Stimulated activated effector memory CD8-positive, alpha-beta T cell treated with anti-CD3 and anti-CD28 coated beads, Interleukin-12 subunit alpha, Interleukin-12 subunit beta, amount 100 ng/mL, for 72 hours (primary cell): ENCODE results near the gene PLXDC2.
"Not testable (repeated sequence)": the region's sequence is repeated elsewhere in the genome, so short reads cannot be mapped to it uniquely, and the experiment has no call there.

Experiments used
- ATAC-seq: fragments of 150-1000 bp; cut with Tn5 transposase; 2 replicates; pipeline ENCODE4 v1.10.0; 2021
- DNase-seq, 2 donors: peaks; one replicate each; pipeline ENCODE4 v3.0.0; 2021 to 2022; ENCODE audit warnings: low spot score in 2 of 2
- H3K27ac Mint-ChIP-seq: one replicate; pipeline ENCODE4 v1.8.0; 2022; ENCODE audit warnings: mild to moderate bottlenecking, mixed read lengths
- H3K36me3 Mint-ChIP-seq: one replicate; pipeline ENCODE4 v1.8.0; 2022; ENCODE audit warnings: mild to moderate bottlenecking, mixed read lengths
- H3K4me1 Mint-ChIP-seq: one replicate; pipeline ENCODE4 v1.8.0; 2022; ENCODE audit warnings: mixed read lengths
- H3K4me3 Mint-ChIP-seq: one replicate; pipeline ENCODE4 v1.8.0; 2022; ENCODE audit warnings: mild to moderate bottlenecking, mixed read lengths
- H3K9me3 Mint-ChIP-seq: one replicate; pipeline ENCODE4 v1.8.0; 2022; ENCODE audit warnings: mixed read lengths

Gene PLXDC2

DNA sequence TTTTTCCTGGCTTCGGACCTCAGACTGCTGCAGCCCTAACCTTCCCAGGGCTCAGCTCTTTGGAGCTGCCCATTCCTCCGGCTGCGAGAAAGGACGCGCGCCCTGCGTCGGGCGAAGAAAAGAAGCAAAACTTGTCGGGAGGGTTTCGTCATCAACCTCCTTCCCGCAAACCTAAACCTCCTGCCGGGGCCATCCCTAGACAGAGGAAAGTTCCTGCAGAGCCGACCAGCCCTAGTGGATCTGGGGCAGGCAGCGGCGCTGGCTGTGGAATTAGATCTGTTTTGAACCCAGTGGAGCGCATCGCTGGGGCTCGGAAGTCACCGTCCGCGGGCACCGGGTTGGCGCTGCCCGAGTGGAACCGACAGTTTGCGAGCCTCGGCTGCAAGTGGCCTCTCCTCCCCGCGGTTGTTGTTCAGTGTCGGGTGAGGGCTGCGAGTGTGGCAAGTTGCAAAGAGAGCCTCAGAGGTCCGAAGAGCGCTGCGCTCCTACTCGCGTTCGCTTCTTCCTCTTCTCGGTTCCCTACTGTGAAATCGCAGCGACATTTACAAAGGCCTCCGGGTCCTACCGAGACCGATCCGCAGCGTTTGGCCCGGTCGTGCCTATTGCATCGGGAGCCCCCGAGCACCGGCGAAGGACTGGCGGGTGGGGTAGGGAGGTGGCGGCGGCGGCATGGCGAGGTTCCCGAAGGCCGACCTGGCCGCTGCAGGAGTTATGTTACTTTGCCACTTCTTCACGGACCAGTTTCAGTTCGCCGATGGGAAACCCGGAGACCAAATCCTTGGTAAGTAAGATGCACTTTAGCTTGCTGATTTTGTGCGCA is at the start of gene PLXDC2:
Gene PLXDC2 (plus strand): TSS at position 22 of the 820 bp plus-strand sequence.
- no peak within 1 kb of the TSS for H3K27ac Mint-ChIP-seq
- no peaks in the 10 kb centered on the region for H3K4me1 Mint-ChIP-seq
- peaks cover 9% of the 10 kb centered on the region for H3K9me3 Mint-ChIP-seq
- peak; percentile 25 for ATAC-seq
- H3K36me3 Mint-ChIP-seq = no peaks in the 10 kb centered on the region
- H3K4me3 Mint-ChIP-seq = peak within 1 kb of the TSS; percentile 57
- DNase-seq = no peak

DNA sequence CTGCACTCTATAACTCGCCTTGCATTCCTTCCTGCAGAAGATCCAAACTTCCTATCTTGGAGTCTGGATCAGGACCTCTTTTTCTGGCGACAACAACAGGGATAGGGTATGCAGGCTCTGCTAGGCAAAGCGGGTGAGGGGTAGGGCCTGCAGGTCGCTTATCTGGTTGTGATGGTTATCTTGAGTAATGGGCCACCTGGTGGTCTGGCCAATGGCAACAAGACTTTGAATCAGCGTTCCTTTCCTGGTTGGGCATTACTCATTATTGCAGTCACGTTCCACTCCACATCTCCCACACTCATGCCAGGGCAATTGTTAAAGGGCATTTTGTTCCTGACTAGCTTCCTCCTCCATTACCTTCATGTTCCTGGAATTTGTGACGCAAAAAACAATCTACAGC is 48.4 kb upstream of the PLXDC2 start:
- H3K4me3 Mint-ChIP-seq = no peak overlapping the region
- DNase-seq (no peak), ATAC-seq (no peak)
- H3K27ac Mint-ChIP-seq = no peak overlapping the region
- no peaks in the 10 kb centered on the region for H3K4me1 Mint-ChIP-seq
- H3K36me3 Mint-ChIP-seq = no peaks in the 10 kb centered on the region
- peaks cover 10% of the 10 kb centered on the region for H3K9me3 Mint-ChIP-seq

DNA sequence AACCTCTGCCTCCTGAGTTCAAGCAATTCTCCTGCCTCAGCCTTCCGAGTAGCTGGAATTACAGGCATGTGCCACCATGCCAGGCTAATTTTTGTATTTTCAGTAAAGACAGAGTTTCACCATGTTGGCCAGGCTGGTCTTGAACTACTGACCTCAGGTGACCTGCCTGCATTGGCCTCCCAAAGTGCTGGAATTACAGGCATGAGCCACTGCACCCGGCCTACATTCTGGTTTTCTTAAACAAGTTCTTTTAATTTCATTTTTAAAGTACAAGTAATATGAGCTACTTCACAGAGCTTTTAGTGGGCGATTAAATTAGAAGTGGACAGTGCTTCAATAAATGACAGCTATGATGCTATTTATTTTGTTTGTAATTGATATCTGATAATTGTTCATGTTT is 46.4 kb upstream of the PLXDC2 start:
- not testable (repeated sequence) for H3K9me3 Mint-ChIP-seq, H3K27ac Mint-ChIP-seq, H3K36me3 Mint-ChIP-seq, ATAC-seq, H3K4me3 Mint-ChIP-seq, H3K4me1 Mint-ChIP-seq, DNase-seq

DNA sequence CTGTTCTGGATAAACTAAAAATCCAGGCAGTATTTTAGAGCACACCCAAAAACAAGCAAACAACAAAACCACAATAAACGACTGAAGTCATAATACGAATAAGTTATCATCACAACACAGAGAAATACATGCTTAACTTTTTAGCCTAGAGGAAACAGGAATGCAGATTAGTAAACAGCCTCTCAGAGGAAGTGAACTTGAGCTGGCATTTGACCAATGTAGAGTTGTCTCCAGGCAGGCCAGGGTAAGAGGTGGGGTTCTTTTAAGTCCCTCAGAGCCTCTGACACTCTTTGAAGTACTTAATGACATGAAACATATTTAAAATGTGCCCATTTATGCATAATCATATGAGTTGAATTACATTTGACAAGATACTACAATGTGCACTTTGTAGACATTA is 43.3 kb upstream of the PLXDC2 start:
- Mint-ChIP-seq H3K27ac (no peak overlapping the region), H3K4me1 (no peaks in the 10 kb centered on the region), H3K9me3 (peaks cover 6% of the 10 kb centered on the region), H3K4me3 (no peak overlapping the region), H3K36me3 (no peaks in the 10 kb centered on the region)
- ATAC-seq = no peak
- no peak for DNase-seq

DNA sequence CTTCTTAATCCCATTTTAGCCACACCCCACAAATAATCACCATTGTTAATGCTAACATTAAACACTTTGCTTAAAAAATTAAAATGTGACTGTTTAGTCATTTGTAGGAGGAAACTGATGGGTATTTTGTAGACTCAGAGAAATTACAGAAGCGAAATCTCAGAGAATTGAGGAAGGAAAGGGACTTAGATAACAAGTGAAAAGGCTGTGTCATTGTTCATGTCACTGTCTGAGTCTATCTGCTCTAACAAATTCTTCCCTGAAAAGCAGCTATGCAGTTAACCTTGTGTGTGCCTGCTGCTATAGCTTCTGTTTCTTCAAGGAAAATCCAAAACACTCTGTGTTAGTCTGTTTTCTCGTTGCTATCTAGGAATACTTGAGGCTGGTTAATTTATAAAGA is 40.9 kb upstream of the PLXDC2 start:
- no peak overlapping the region for H3K4me3 Mint-ChIP-seq
- no peaks in the 10 kb centered on the region for H3K4me1 Mint-ChIP-seq
- H3K36me3 Mint-ChIP-seq = no peaks in the 10 kb centered on the region
- ATAC-seq = no peak
- H3K9me3 Mint-ChIP-seq = peaks cover 5% of the 10 kb centered on the region
- no peak overlapping the region for H3K27ac Mint-ChIP-seq
- no peak for DNase-seq

DNA sequence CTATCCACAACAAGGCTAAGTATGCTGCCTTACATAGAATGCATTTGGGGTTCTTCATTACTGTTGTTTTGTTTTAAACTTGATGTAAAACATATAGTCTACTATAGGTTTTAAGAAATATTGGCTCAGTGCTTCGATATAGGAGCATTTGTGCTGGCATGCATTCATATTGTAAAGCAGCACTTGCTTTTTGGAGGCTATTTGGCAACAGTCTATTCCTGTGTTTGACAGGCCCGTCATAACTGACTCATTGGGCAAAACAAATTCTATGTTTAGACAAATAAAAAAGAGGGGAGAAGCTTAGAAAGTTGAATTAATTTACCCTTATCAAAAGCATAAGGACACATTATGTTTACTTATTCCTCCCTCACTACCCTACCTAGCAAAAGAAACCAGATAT is 38.4 kb upstream of the PLXDC2 start:
- H3K36me3 Mint-ChIP-seq = no peaks in the 10 kb centered on the region
- no peak overlapping the region for H3K4me3 Mint-ChIP-seq
- H3K4me1 Mint-ChIP-seq = no peaks in the 10 kb centered on the region
- ATAC-seq = no peak
- DNase-seq = no peak
- no peak overlapping the region for H3K27ac Mint-ChIP-seq
- peaks cover 13% of the 10 kb centered on the region for H3K9me3 Mint-ChIP-seq

DNA sequence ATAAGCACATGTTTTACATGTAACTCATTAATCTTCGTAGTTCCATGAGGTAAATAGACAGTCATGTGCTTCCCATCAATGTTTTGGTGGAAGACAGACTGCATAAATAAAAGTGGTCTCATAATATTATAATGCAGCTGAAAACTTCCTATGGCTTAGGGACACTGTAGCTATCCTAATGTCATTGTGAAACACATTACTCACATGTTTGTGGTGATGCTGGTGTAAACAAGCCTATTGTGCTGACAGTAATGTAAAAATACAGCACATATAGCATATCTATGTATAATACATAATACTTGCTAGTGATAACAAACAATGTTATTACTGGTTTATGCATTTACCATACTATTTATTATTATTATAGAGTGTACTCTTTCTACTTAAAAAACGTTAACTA is 37.2 kb upstream of the PLXDC2 start:
- no peak for DNase-seq
- Mint-ChIP-seq H3K36me3 (no peaks in the 10 kb centered on the region), H3K4me1 (no peaks in the 10 kb centered on the region)

DNA sequence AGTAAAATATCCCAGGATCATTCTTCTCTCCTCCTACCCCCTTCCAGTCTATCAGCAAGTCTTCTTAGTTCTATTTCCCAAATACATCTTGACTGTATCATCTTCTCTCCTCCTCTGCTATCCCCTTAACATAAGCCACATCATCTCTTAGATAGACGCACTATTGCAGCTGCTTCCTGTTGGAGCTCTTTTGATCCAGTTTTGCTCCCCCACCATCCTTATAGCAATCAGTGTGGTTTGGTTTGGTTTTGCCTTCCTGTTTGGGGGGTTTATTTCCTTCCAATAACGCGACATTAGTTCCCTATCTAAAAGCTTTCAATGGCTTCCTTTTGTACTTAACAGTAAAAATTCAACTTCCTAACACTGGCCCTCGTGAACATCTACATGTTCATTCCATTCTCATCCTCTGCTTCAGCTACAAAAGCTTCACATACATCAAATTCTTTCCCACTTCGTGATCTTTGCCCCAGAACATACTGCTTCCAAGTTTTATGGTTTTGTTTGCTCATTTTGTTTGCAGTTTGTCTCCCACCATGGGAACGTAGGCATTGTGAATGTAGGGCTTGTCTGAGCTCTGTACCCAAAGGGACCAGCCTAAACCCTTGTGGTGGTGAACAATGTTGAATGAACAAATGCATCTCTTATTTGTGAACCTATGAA is 33.7 kb upstream of the PLXDC2 start:
- no peak overlapping the region for H3K4me3 Mint-ChIP-seq
- H3K9me3 Mint-ChIP-seq = peaks cover 18% of the 10 kb centered on the region
- ATAC-seq (no peak), DNase-seq (no peak)
- H3K4me1 Mint-ChIP-seq = no peaks in the 10 kb centered on the region
- H3K36me3 Mint-ChIP-seq = no peaks in the 10 kb centered on the region
- no peak overlapping the region for H3K27ac Mint-ChIP-seq

More for the DNA sequence above, 37.2 kb upstream of the PLXDC2 start:
- no peak overlapping the region for H3K4me3 Mint-ChIP-seq
- no peak overlapping the region for H3K27ac Mint-ChIP-seq
- ATAC-seq = no peak
- peaks cover 14% of the 10 kb centered on the region for H3K9me3 Mint-ChIP-seq

DNA sequence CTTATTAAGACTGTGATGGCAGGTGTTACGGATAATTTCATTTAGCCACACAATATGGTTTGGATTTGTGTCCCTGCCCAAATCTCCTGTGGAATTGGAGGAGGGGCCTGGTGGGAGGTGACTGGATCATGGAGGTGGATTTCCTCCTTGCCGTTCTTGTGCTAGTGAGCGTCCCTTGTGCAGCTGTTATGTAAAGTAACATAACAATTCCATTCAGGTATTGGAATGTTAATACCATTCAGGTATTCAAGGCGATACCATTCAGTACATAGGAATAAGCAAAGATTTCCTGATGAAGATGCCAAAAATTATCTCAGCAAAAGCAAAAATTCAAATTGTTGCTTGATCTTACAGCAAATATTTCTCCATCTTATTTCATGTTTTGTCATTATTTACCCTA is 32.5 kb upstream of the PLXDC2 start:
- no peaks in the 10 kb centered on the region for H3K36me3 Mint-ChIP-seq
- no peak overlapping the region for H3K27ac Mint-ChIP-seq
- ATAC-seq (no peak), DNase-seq (no peak)
- H3K9me3 Mint-ChIP-seq = peaks cover 18% of the 10 kb centered on the region
- no peaks in the 10 kb centered on the region for H3K4me1 Mint-ChIP-seq
- H3K4me3 Mint-ChIP-seq = no peak overlapping the region

DNA sequence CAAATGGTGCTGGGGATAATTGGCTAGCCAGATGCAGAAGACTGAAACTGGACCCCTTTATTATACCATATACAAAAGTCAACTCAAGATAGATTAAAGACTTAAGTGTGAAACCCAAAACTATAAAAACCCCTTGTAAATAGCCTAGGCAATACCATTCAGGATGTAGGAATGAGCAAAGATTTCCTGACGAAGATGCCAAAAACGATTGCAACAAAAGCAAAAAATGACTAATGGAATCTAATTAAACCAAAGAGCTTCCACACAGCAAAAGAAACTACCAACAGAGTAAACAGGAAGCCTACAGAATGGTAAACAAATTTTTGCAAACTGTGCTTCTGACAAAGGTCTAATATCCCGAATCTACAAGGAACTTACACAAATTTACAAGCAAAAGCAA is 30.9 kb upstream of the PLXDC2 start:
- H3K4me3 Mint-ChIP-seq = no peak overlapping the region
- H3K4me1 Mint-ChIP-seq = no peaks in the 10 kb centered on the region
- H3K9me3 Mint-ChIP-seq = peaks cover 18% of the 10 kb centered on the region
- H3K36me3 Mint-ChIP-seq = no peaks in the 10 kb centered on the region
- no peak overlapping the region for H3K27ac Mint-ChIP-seq
- ATAC-seq = no peak
- DNase-seq = no peak

DNA sequence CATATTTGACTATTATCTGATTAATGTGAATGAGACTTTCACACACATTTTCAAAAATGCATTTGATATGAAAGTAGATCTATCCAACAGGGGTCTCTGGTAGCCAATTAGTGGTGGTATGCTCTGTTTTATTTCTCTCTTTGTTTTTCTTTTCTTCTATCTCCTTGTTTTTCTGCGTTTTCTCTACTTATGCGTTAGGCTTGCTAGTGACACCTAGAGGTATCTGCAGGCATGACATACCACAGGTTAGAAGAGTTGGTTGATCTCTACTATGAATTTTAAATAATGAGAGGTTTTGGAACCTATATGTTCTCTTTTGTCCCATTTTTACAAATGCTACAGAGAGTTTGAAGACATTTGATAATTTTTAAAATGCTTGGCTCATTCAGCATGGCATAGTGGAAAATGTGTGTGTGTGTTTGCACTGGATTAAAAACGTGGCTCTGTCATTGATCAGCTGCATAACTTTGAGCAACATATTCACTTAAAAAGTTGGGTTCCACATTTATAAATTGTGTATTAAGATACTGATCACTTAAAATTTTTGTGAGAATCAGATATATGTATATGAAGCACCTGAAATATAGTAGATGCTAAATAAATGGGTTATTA is 28.1 kb upstream of the PLXDC2 start:
- ATAC-seq (no peak), DNase-seq (no peak)
- no peaks in the 10 kb centered on the region for H3K36me3 Mint-ChIP-seq
- H3K27ac Mint-ChIP-seq = no peak overlapping the region
- H3K4me1 Mint-ChIP-seq = no peaks in the 10 kb centered on the region
- H3K9me3 Mint-ChIP-seq = peaks cover 16% of the 10 kb centered on the region
- H3K4me3 Mint-ChIP-seq = no peak overlapping the region

DNA sequence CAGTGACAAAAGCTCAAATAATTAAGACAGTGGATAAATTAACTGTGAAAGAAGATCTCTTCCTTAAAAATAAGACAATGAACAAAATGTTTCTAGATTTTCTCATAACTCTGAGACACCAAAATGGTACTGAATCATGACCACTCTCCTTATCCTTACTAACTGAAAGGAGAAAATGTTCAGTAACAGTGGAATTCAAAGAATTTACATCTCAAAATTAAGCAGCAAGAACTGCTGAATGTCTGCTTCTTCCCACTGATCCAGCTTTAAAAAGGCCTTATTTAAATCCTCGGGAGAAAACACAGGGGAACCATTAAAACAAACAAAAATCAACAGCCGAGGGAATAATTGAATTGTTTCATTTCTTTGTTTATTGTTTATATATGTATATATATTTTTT is 27.3 kb upstream of the PLXDC2 start:
- no peak for ATAC-seq
- no peaks in the 10 kb centered on the region for H3K36me3 Mint-ChIP-seq
- H3K27ac Mint-ChIP-seq = no peak overlapping the region
- peaks cover 16% of the 10 kb centered on the region for H3K9me3 Mint-ChIP-seq
- no peak for DNase-seq
- no peak overlapping the region for H3K4me3 Mint-ChIP-seq
- no peaks in the 10 kb centered on the region for H3K4me1 Mint-ChIP-seq

DNA sequence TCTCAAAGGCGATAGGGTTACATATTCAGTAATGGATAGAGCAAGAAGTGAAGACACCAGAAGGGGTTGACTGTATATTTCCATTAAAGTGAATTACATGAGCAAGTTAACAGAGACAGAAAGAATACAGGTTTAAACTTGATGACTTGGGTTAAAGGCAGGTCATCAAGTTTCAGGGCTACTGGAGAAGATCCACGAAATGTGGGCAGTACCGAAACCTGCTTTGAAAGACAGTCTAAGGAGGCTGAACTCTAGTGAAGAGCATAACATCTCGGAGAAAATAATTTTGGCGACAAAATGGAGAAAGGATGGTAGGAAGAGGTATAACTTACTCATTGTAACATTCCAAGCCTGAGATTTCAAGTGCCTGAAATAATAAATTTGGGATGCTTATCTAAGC is 26.6 kb upstream of the PLXDC2 start:
- ATAC-seq (no peak), DNase-seq (no peak)
- H3K9me3 Mint-ChIP-seq = peaks cover 13% of the 10 kb centered on the region
- no peaks in the 10 kb centered on the region for H3K4me1 Mint-ChIP-seq
- H3K4me3 Mint-ChIP-seq = no peak overlapping the region
- H3K36me3 Mint-ChIP-seq = no peaks in the 10 kb centered on the region
- no peak overlapping the region for H3K27ac Mint-ChIP-seq

DNA sequence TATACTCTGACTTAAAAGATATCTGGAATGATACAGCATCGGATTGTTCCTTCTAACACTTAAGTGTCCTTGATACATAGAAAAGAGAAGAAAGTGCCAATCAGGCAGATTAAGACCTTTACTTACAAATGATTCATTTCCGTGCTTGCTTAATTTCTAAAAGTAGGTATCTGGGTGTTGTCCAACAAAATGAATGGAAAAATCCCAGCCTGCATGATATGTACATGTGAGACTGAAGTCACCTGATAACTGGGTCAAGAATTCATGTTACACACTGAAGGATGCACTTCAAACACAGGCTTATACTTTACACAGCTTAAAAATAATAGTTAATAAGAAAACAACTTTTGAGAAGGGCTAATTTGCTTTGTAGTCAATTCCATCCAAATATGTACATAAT is 25.2 kb upstream of the PLXDC2 start:
- no peak for DNase-seq
- Mint-ChIP-seq H3K4me1 (no peaks in the 10 kb centered on the region), H3K36me3 (no peaks in the 10 kb centered on the region), H3K9me3 (peaks cover 12% of the 10 kb centered on the region), H3K4me3 (no peak overlapping the region), H3K27ac (no peak overlapping the region)
- no peak for ATAC-seq

DNA sequence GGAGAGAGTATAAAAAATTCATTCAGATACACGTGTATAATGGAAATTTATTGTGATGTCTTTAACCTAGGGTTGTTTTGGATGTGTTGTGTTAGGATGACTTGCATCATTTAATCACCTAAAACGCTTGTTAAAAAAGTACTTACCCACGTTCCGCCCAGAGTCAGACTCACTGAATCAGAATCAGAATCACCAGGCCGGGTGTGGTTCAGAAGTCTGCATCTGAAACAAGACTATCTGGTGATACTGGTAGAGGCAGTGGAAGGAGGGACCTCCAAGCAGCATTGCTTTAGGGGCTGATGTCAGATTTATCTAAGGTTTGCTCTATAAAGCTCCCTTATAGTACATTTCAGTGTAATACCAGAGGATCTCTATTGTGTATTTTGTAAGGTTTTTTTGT is 20.5 kb upstream of the PLXDC2 start:
- H3K9me3 Mint-ChIP-seq = peaks cover 15% of the 10 kb centered on the region

DNA sequence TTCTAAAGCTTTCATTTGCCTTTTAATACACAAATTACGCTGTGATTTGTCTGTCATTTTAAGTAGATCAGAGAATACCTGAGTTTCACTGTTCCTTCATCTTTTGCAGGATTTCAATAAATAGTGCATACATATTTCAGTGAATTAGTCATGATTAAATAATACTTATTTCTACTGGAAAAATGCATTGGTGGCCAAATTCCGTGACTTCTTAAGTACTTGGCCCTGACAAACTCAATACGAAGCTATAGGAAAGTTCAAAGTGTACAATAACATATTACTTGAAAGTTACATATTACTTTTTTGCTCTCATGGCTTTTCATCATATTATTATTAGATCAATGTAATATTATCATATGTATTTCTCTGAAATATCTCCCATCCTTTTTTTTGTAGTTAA is 16.1 kb upstream of the PLXDC2 start:
- Mint-ChIP-seq H3K36me3 (no peaks in the 10 kb centered on the region), H3K27ac (no peak overlapping the region), H3K9me3 (peaks cover 9% of the 10 kb centered on the region), H3K4me3 (no peak overlapping the region), H3K4me1 (no peaks in the 10 kb centered on the region)
- DNase-seq (no peak), ATAC-seq (no peak)

More for the DNA sequence above, 20.5 kb upstream of the PLXDC2 start:
- no peak overlapping the region for H3K27ac Mint-ChIP-seq
- H3K4me1 Mint-ChIP-seq = no peaks in the 10 kb centered on the region
- H3K4me3 Mint-ChIP-seq = no peak overlapping the region
- no peak for ATAC-seq
- DNase-seq = no peak
- H3K36me3 Mint-ChIP-seq = no peaks in the 10 kb centered on the region
